DND-41 (cell line): ENCODE measurements around the gene PDE4D.
"Not testable (repeated sequence)": the region's sequence is repeated elsewhere in the genome, so short reads cannot be mapped to it uniquely, and the experiment has no call there.

Experiments
- ATAC-seq: fragments of 200-7000 bp; cut with Tn5 transposase; 3 replicates; pipeline ENCODE4 v1.9.1; 2021; ENCODE audit warnings: low read depth; ENCODE audit not compliant: insufficient read depth
- DNase-seq: peaks from one replicate; pipeline ENCODE4 v3.0.0-alpha.2; 2020
- H2AFZ ChIP-seq: 2 replicates; pipeline ENCODE4 v1.6.0; 2012; ENCODE audit warnings: low read depth, low read length
- H3K27ac ChIP-seq: 2 replicates; pipeline ENCODE4 v1.5.1; 2012; ENCODE audit warnings: low read length, inconsistent platforms
- H3K27me3 ChIP-seq: fragments of 200-600 bp; sonication (generic); 2 replicates; pipeline ENCODE4 v1.6.0; 2012; ENCODE audit warnings: low read length, mild to moderate bottlenecking, inconsistent platforms; ENCODE audit not compliant: insufficient read depth, poor library complexity
- H3K36me3 ChIP-seq: 2 replicates; pipeline ENCODE4 v1.5.1; 2012; ENCODE audit warnings: low read length, inconsistent platforms; ENCODE audit not compliant: insufficient read depth
- H3K4me1 ChIP-seq: 2 replicates; pipeline ENCODE4 v1.5.1; 2012; ENCODE audit warnings: mild to moderate bottlenecking, low read length; ENCODE audit not compliant: insufficient read depth
- H3K4me2 ChIP-seq: 2 replicates; pipeline ENCODE4 v1.6.0; 2012; ENCODE audit warnings: mild to moderate bottlenecking, moderate library complexity, low read length, inconsistent platforms; ENCODE audit not compliant: insufficient read depth
- H3K4me3 ChIP-seq, 2 experiments: fragments of 200-600 bp in 1 of 2; shearing (Covaris generic) in 1 of 2; 2 replicates each; pipeline ENCODE4 v1.5.1; 2012 to 2016; ENCODE audit warnings: inconsistent platforms in 2 of 2, low read length in 2 of 2, mild to moderate bottlenecking in 2 of 2, low read depth in 1 of 2, moderate library complexity in 1 of 2
- H3K79me2 ChIP-seq: 2 replicates; pipeline ENCODE4 v1.6.0; 2012; ENCODE audit warnings: low read length, inconsistent platforms; ENCODE audit not compliant: insufficient read depth
- H3K9ac ChIP-seq: 2 replicates; pipeline ENCODE4 v1.6.0; 2012; ENCODE audit warnings: low read depth, mild to moderate bottlenecking, inconsistent platforms, low read length, moderate library complexity
- H3K9me3 ChIP-seq: 2 replicates; pipeline ENCODE4 v1.5.1; 2012; ENCODE audit warnings: low read length, moderate library complexity, mild to moderate bottlenecking, inconsistent platforms; ENCODE audit not compliant: insufficient read depth, severe bottlenecking
- H4K20me1 ChIP-seq: 2 replicates; pipeline ENCODE4 v1.6.0; 2012; ENCODE audit warnings: low read length; ENCODE audit not compliant: insufficient read depth
- EZH2 ChIP-seq: IDR thresholded peaks from 3 replicates; pipeline ENCODE4 v1.6.1; 2012; ENCODE audit warnings: borderline replicate concordance, low read depth, mild to moderate bottlenecking, moderate library complexity, low read length, inconsistent platforms; ENCODE audit not compliant: severe bottlenecking
- TF ChIP-seq, protein P1 (sequence below): IDR thresholded peaks from 2 replicates; pipeline ENCODE4 v1.5.1; 2012; ENCODE audit warnings: borderline replicate concordance, low read length, moderate library complexity, mild to moderate bottlenecking; ENCODE audit not compliant: poor library complexity, severe bottlenecking; ENCODE audit errors: extremely low read depth

PDE4D gene

DNA sequence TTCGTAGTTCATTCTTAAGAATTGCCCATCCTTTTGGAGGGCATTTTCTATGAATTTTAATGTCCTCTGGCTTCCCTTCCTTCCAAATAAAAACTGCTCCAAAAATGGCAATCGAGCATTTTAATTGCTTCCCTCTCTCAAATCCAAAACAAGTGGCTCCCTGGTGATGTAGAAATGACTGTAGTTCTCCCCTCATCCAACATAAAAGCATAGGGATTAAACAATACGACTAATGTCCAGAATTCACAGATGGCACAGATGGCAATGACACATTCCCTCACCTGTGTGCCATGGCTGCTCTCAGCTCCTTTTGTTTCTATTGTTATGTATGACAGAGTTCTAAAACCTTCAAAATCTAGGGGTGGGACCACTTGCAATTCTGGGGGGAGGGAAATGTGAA, 893.3 kb downstream of the PDE4D start:
- Histone ChIP-seq H2AFZ (no peak overlapping the region), H3K9me3 (no peaks in the 10 kb centered on the region), H3K4me2 (no peak overlapping the region), H3K4me3 (no peak overlapping the region), H3K4me1 (no peaks in the 10 kb centered on the region), H3K27me3 (no peaks in the 10 kb centered on the region), H3K36me3 (no peaks in the 10 kb centered on the region), H3K79me2 (no peaks in the 10 kb centered on the region), H4K20me1 (no peaks in the 10 kb centered on the region), H3K9ac (no peak overlapping the region), H3K27ac (no peak overlapping the region)
- no peak for ATAC-seq
- TF ChIP-seq, protein P1, sequence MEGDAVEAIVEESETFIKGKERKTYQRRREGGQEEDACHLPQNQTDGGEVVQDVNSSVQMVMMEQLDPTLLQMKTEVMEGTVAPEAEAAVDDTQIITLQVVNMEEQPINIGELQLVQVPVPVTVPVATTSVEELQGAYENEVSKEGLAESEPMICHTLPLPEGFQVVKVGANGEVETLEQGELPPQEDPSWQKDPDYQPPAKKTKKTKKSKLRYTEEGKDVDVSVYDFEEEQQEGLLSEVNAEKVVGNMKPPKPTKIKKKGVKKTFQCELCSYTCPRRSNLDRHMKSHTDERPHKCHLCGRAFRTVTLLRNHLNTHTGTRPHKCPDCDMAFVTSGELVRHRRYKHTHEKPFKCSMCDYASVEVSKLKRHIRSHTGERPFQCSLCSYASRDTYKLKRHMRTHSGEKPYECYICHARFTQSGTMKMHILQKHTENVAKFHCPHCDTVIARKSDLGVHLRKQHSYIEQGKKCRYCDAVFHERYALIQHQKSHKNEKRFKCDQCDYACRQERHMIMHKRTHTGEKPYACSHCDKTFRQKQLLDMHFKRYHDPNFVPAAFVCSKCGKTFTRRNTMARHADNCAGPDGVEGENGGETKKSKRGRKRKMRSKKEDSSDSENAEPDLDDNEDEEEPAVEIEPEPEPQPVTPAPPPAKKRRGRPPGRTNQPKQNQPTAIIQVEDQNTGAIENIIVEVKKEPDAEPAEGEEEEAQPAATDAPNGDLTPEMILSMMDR: no peak
- TF ChIP-seq EZH2: no peak
- DNase-seq: no peak

GRCh38 chr5:58999804-59000203, 893.7 kb downstream of the PDE4D start:
- Histone ChIP-seq H3K4me1 (no peaks in the 10 kb centered on the region), H4K20me1 (no peaks in the 10 kb centered on the region), H2AFZ (no peak overlapping the region), H3K9me3 (no peaks in the 10 kb centered on the region), H3K27ac (no peak overlapping the region), H3K4me2 (no peak overlapping the region), H3K4me3 (no peak overlapping the region), H3K27me3 (no peaks in the 10 kb centered on the region), H3K79me2 (no peaks in the 10 kb centered on the region), H3K36me3 (no peaks in the 10 kb centered on the region), H3K9ac (no peak overlapping the region)
- no peak for DNase-seq
- TF ChIP-seq, protein P1: no peak
- TF ChIP-seq EZH2: no peak
- ATAC-seq: no peak

DNA sequence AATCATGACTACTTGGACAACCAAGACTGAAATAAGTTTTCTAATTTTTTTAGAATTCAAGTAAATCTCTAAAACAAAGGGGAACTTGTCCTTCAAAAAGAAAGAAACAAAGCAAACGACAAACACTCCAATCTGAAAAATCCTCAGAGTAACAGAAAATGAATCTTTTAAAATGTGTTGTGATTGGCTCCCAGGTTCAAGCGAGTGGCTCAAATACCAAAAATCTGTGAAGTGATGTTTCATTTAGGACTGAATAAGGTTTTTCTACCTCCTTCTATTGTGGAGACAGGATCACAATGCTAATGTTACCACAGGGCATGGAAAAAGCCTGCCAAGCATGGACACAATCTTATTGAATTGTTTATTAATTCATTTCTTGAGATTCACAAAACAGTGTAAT, 895.0 kb downstream of the PDE4D start:
- no peak for ATAC-seq
- Histone ChIP-seq H4K20me1 (no peaks in the 10 kb centered on the region), H3K36me3 (no peaks in the 10 kb centered on the region), H3K27ac (no peak overlapping the region), H3K9ac (no peak overlapping the region), H3K4me3 (no peak overlapping the region), H3K4me2 (no peak overlapping the region), H2AFZ (no peak overlapping the region), H3K79me2 (no peaks in the 10 kb centered on the region), H3K4me1 (no peaks in the 10 kb centered on the region), H3K27me3 (no peaks in the 10 kb centered on the region), H3K9me3 (no peaks in the 10 kb centered on the region)
- DNase-seq: no peak
- no peak for TF ChIP-seq EZH2
- TF ChIP-seq, protein P1: no peak

DNA sequence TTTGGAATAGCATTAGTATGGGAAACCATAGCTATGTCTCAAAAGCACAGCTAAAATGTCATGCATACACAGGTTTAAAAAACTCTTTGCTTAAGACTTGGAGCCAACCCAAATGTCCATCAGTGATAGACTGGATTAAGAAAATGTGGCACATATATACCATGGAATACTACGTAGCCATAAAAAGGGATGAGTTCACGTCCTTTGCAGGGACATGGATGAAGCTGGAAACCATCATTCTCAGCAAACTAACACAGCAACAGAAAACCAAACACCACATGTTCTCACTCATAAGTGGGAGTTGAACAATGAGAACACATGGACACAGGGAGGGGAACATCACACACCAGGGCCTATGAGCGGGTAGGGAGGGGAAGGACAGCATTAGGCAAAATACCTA, 897.7 kb downstream of the PDE4D start:
- H3K4me2 ChIP-seq, H3K27me3 ChIP-seq, H3K79me2 ChIP-seq, H2AFZ ChIP-seq, DNase-seq, H4K20me1 ChIP-seq, H3K36me3 ChIP-seq, ATAC-seq, H3K9me3 ChIP-seq, H3K4me1 ChIP-seq, H3K27ac ChIP-seq, H3K4me3 ChIP-seq, H3K9ac ChIP-seq: not testable (repeated sequence)
